DMS79 treated with DMSO at 0.1 percent for 48 hours (cell line): ENCODE data around the gene SEPSECS.

ENCODE experiments used
- DNase-seq: peaks from one replicate; lab custom pipeline; 2025; lab: John Stamatoyannopoulos, UW

The SEPSECS gene

DNA sequence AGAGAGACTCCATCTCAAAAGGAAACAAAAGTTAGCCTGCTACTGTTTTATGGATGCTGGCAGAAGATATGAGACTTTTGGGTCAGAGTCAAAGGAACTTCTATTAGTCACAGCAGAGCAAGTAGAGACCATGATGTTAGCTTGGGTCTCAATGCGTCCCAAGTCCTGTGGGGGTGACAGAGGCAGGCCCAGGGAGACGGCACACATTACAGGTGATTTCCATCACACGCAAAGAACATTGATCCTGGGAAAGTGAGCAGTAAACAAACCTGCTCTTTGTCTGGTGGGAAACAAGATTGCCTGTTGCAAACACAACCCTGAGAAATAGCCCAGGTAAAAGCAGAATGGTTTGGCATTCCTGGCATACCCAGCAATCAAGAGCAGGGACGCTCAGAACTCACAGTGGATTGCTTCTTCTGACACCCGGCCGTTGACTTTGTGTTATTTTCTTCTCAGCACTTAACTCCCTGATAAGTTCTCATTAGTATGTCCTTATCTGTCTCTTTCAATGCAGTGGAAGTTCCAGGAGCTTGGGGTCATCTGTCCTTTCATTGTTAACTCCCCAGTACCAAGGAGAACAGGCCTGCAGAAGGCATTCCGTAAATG lies 78.3 kb downstream of the SEPSECS start:
- no peak for DNase-seq

DNA sequence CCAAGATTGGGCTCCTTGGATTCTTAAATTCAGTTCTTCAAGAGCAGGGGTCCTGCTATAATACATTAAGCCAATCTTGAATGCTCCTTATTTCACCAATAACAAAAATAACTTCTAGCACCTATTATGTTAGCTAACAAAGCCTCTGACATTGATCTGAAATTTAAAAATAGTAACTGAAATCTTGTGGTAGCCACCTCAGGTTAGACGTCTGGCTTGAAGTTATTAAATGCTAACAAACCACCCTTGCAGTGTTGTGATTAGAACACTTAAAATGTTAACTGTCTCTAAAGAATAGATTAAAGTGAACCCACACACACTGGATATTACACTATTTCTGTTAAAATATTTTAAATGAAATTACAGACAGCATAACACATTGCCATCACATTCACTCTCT lies 79.7 kb downstream of the SEPSECS start:
- no peak for DNase-seq

DNA sequence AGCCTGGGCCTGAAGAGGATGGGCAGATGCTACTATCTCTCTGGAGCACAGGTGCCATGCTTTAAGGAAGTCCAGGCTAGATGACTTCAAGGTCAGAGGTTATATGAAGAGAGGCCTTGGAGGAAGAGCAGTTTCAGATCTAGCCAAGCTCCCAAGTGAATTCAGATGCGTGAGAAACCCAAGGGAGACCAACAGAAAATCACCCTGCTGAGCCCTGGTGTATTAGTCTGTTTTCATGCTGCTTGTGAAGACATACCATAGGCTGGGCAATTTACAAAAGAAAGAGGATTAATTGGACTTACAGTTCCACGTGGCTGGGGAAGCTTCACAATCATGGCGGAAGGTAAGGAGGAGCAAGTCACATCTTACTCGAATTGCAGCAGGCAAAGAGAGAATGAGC lies 81.7 kb downstream of the SEPSECS start:
- no peak for DNase-seq

DNA sequence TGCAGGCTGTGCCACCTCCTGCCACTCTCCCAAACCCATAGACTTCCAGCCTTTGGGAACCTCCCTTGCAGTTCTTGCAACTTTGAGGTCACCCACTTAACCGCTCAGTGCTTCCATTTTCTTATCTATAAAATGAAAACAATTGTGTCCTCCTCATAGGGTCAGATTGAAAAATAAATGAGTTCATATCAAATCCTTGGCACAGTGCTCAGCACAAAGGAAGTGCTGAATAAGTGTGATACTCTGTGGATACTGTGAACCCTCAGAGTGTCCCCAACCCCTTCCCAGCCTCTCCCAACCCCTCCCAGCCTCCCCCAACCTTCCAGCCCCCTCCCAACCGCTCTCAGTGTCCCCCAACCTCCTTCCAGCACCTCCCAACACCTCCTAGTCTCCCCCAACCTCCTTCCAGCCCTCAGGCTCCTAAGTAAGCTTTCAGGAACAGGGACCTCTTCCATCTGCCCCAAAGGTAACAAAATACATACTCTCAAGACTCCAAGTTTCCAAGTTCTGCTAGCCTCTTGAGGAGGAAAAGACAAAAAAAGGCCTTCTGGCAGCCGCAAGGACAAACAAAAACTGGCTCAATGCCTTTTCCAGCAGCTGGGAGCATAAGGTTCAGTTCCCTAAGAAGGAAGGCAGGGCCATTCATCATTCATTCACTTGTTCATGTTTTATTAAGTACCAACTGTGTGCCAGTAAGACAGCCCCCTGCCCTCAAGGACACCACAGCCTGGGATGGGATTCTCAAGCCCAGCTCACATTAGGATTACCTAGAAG lies 83.4 kb downstream of the SEPSECS start:
- peak; percentile 45 for DNase-seq

DNA sequence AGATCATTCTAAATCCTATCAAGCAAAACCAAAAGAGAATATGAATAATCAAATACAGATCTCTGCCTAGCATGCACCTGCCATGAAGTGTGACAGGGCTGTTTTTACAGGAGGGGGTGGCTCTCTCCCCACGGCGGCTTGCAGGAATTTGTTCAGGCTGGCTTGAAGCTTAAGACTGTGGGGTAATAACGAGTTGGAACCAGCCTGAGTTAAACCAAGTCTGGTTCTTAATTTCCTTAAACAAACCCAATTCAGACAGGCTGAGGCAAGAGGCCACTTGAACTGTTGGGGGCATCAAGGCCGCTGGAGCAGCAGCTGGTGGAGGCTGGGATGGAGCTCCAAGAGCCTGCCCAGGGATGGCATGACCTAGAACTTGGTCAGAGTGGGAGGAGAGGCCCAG lies 84.4 kb downstream of the SEPSECS start:
- DNase-seq = peak; percentile 81

DNA sequence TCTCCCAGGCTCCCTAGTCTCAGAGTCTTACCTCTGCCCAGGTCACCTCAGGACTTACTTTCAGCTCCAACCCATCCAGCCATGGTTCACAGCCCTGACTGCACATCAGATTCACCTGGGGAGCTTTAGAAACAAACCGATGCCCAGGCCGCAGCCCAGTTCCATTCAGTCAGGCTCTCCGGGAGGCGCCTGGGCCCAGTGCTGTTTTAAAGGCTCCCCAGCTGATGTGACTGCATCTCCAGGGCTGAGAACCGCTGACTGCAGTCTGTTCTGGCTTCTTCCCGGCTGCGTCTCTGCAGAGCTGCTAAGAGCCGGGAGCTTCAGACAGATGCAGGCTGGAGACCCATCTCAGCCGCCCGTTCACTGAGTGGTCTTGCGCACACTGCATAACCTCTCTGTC lies 85.1 kb downstream of the SEPSECS start:
- DNase-seq = peak; percentile 45

DNA sequence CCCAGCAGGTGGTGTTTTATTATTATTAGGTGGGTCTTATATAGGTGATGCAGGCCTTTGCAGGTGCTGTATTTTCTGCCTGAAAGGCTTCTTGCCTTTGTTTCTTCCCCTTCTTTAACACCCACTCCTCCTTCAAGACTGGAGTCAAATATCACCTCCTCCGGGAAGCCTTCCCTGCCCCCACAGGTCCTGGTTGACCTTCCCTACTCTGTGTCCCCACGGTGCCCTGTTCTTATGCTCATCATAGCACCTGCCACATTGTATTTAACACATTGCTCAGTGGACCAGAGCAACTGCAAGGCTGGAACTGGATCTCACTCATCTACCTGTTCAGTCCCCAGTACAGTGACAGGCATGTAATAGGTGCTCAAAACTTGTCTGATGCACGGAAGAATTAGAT lies 89.7 kb downstream of the SEPSECS start:
- no peak for DNase-seq
